NB4 (cell line): Measurements from ENCODE around the gene ITGB3.
"Not testable (repeated sequence)": the region's sequence is repeated elsewhere in the genome, so short reads cannot be mapped to it uniquely, and the experiment has no call there.

Experiments used
- DNase-seq: peaks from one replicate; pipeline ENCODE4 v3.0.0; 2010; ENCODE audit warnings: low read depth
- H3K4me3 ChIP-seq: one replicate; pipeline ENCODE4 v1.5.1; 2011; ENCODE audit warnings: mild to moderate bottlenecking, low read depth, low read length, moderate library complexity
- MYC ChIP-seq: IDR thresholded peaks from 2 replicates; pipeline ENCODE4 v1.6.1; 2011; ENCODE audit warnings: low read depth, low read length
- POLR2A ChIP-seq: IDR thresholded peaks from 2 replicates; pipeline ENCODE4 v1.6.1; 2011; ENCODE audit warnings: mild to moderate bottlenecking; ENCODE audit not compliant: insufficient read length; ENCODE audit errors: extremely low read depth
- TF ChIP-seq, protein P1 (sequence below): IDR thresholded peaks from one replicate; pipeline ENCODE4 v1.5.1; 2012; ENCODE audit warnings: low read depth, low read length
- TF ChIP-seq, protein P2 (sequence below): IDR thresholded peaks from 2 replicates; pipeline ENCODE4 v1.6.1; 2011; ENCODE audit warnings: low read depth, low read length

ITGB3 gene

DNA sequence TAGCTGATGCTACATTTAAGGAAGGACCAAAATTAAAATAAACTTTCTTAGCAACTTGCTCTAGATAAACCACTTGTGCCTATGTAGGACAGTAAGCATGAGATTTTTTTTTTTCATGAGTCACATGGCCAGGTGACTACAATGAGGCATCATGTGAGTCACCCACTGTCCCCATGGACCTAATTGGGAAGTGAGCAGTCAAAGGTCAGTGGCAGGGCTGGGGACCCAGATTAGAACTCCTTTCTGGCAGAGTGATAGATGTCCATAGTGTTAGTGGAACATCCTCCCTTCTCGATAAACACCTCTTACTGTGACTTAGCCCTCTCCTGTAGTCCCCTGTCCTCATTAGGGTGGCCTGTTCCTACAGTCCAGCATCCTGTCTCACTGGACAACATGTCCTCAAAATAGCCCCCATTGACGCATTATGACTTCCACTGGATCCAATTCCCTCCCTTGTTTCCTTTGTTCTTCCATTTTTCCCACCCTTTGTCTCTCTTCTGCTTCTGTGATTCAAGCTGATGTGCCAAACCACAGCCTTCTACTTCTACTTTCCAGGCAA is 12.4 kb downstream of the ITGB3 start:
- TF ChIP-seq, protein P1, sequence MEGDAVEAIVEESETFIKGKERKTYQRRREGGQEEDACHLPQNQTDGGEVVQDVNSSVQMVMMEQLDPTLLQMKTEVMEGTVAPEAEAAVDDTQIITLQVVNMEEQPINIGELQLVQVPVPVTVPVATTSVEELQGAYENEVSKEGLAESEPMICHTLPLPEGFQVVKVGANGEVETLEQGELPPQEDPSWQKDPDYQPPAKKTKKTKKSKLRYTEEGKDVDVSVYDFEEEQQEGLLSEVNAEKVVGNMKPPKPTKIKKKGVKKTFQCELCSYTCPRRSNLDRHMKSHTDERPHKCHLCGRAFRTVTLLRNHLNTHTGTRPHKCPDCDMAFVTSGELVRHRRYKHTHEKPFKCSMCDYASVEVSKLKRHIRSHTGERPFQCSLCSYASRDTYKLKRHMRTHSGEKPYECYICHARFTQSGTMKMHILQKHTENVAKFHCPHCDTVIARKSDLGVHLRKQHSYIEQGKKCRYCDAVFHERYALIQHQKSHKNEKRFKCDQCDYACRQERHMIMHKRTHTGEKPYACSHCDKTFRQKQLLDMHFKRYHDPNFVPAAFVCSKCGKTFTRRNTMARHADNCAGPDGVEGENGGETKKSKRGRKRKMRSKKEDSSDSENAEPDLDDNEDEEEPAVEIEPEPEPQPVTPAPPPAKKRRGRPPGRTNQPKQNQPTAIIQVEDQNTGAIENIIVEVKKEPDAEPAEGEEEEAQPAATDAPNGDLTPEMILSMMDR: no peak
- TF ChIP-seq, protein P2, sequence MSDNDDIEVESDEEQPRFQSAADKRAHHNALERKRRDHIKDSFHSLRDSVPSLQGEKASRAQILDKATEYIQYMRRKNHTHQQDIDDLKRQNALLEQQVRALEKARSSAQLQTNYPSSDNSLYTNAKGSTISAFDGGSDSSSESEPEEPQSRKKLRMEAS: peak; percentile 34; the same call in 1 of the 2 replicates
- no peak for TF ChIP-seq POLR2A
- DNase-seq: peak; percentile 42
- H3K4me3 ChIP-seq: no peak overlapping the region

DNA sequence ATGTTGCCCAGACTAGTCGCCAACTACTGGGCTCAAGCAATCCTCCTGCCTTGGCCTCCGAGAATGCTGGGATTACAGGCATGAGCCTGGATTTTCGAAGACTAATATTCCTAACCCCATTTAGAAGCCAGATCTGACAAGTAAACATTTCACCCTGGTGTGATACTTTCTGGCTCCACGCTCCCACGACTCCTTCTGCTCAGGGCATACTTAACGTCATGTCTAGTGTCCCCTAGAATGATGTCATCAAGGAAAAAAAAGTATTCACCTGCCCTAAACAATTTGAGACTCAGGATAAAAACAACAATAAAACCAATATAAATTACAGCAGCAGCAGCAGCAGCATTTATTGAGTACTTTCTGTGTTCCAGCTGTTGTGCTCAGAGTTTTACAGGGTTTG is 13.2 kb downstream of the ITGB3 start:
- no peak for DNase-seq
- no peak overlapping the region for H3K4me3 ChIP-seq
- TF ChIP-seq MYC (no peak), POLR2A (no peak)
- TF ChIP-seq, protein P2: no peak
- TF ChIP-seq, protein P1: no peak

DNA sequence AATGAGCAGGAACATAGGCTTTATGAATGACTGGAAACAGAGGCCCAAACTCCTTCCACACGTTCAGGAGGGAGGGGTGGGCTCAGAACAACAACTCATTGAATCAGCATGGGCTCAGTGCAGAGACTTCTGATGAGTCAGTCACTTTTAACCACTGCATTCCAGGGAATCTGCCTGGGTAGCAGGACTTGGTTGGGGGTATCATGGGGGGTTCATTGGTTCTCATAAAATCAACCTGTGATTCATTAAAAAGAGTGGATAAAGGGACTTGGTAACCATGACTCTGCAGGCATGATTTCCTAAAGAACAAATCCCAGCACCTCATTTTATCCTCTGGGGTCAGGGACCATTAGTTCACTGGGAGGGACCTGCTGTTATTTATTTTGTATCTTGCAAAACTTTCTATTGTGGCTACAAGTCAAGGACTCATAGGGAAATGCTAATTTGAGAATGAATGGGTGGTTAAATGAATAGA is 13.8 kb downstream of the ITGB3 start:
- no peak overlapping the region for H3K4me3 ChIP-seq
- no peak for DNase-seq
- TF ChIP-seq, protein P1: no peak
- no peak for TF ChIP-seq MYC
- TF ChIP-seq, protein P2: no peak
- no peak for TF ChIP-seq POLR2A

DNA sequence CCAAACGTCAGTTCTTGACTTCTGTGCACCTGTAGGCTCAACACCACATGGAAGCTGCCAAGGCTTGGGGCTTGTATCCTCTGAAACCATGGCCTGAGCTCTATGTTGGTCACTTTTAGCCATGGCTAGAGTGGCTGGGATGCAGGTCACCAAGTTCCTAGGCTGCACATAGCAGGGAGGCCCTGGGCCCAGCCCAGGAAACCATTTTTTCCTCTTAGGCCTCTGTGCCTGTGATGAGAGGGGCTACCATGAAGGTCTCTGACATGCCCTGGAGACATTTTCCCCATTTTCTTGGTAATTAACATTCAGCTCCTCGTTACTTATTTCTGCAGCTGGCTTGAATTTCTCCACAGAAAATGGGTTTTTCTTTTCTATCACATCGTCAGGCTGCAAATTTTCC is 15.3 kb downstream of the ITGB3 start:
- DNase-seq, H3K4me3 ChIP-seq: not testable (repeated sequence)

DNA sequence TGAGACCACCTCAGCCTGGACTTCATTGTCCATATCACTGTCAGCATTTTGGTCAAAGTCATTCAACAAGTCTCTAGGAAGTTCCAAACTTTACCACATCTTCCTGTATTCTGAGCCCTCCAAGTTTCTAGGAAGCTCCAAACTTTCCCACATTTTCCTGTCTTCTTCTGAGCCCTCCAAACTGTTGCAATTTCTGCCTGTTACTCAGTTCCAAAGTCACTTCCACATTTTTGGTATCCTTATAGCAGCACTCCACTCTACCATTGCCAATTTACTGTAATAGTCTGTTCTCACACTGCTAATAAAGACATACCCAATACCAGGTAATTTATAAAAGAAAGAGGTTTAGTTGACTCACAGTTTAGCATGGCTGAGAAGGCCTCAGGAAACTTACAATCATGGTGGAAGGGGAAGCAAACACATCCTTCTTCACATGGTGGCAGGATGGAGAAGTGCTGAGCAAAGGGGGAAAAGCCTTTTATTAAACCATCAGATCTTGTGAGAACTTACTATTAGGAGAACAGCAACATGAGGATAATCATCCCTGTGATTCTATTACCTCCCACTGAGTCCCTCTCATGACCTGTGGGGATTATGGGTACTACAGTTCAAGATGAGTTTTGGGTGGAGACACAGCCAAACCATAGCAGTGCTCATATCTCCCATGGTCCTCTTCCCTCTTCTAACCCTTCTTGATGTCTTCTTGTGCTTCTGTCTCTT is 16.1 kb downstream of the ITGB3 start:
- DNase-seq, H3K4me3 ChIP-seq: not testable (repeated sequence)

DNA sequence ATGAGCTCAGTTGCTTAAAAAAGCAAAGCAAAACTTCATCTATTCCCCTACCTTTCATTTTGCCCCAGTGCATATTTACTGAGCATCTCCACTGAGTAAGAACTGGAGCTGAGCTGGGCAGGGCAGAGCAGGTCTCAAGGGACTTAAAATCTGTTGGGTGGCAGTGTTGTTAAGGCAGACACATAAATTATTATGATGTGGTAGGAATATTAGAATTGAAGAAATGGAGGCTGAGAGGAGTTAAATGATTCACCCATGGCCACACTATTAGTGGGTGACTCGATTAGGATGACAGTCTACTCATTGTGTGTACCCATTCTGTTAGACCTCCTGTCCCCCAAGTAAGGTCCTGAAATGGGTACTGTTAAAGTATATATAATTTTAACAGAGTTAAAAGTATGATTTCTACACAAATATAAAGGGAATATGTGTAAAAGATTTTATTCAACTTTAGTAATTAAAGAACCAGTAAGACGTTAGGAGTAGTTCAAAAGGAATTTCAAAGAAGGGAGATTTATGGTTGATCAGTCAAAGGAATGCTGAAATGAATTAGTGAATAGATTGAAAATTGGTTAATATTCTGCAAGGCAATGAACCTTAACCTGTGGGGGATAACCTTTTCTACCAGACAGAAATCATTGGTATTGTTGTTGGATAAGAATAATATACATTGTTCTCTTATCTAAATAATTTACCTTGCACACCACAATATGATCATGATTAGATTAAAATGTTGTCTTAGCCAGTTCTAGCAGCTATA is 17.5 kb downstream of the ITGB3 start:
- DNase-seq: no peak
- no peak overlapping the region for H3K4me3 ChIP-seq
- TF ChIP-seq POLR2A: no peak

DNA sequence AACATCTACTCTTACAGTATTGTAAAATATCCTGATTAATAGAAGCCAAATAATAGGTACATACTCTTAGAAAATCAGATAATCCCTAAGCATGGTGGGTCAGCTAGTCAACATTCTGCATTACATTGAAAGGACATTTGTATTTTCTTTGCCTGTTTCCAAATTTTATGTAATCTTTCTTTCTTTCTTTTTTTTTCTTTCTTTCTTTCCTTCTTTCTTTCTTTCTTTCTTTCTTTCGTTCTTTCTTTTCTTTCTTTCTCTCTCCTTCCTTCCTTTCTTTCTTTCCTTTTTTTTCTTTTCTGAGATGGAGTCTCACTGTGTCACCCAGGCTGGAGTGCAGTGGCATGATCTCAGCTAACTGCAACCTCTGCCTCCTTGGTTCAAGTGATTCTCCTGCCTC is 18.9 kb downstream of the ITGB3 start:
- TF ChIP-seq, protein P2: no peak
- TF ChIP-seq MYC (no peak), POLR2A (no peak)
- TF ChIP-seq, protein P1: no peak
- DNase-seq: no peak
- H3K4me3 ChIP-seq: no peak overlapping the region
